Heart left ventricle (tissue), 16 donors: ENCODE results near the gene PLA2G4A. TPM values are rescaled to one million over a fixed set of nuclear protein-coding genes. Genes with fewer than 3 reads are reported as not detected.
A peak's percentile ranks its signal among the peaks of the same experiment; 100 is the strongest.

Experiments
- ATAC-seq, 4 donors: fragments of 200-7000 bp; cut with Tn5 transposase; one replicate each; pipeline ENCODE4 v1.9.1; 2020 to 2022; ENCODE audit warnings: moderate library complexity in 4 of 4, mild to moderate bottlenecking in 3 of 4, moderate number of reproducible peaks in 1 of 4
- DNase-seq, 5 donors: peaks; one replicate each; pipeline ENCODE4 v3.0.0-alpha.2; 2020
- H3K27ac ChIP-seq, 12 donors: fragments of 200-600 bp; sonication (generic) in 4 of 12; one replicate each; pipeline versions ENCODE4 v1.5.0 to v1.8.0; 2016 to 2022; ENCODE audit warnings: mild to moderate bottlenecking in 2 of 12
- H3K27me3 ChIP-seq, 9 donors: fragments of 200-600 bp; sonication (generic) in 2 of 9; one replicate each; pipeline versions ENCODE4 v1.5.1 to v1.8.0; 2016 to 2022; ENCODE audit warnings: mild to moderate bottlenecking in 3 of 9
- H3K36me3 ChIP-seq, 9 donors: fragments of 200-600 bp; sonication (generic) in 2 of 9; one replicate each; pipeline versions ENCODE4 v1.5.0 to v1.8.0; 2018 to 2022; ENCODE audit warnings: mild to moderate bottlenecking in 2 of 9
- H3K4me1 ChIP-seq, 12 donors: fragments of 200-600 bp; sonication (generic) in 4 of 12; one replicate each; pipeline versions ENCODE4 v1.5.0 to v1.8.0; 2016 to 2022; ENCODE audit warnings: mild to moderate bottlenecking in 3 of 12
- H3K4me3 ChIP-seq, 12 donors: fragments of 200-600 bp; sonication (generic) in 4 of 12; one replicate each; pipeline versions ENCODE4 v1.5.0 to v1.8.0; 2017 to 2022; ENCODE audit warnings: mild to moderate bottlenecking in 9 of 12, moderate library complexity in 4 of 12
- H3K9me3 ChIP-seq, 12 donors: fragments of 200-600 bp; sonication (generic) in 4 of 12; one replicate each; pipeline versions ENCODE4 v1.5.0 to v1.8.0; 2016 to 2022; ENCODE audit warnings: mild to moderate bottlenecking in 1 of 12
- POLR2A ChIP-seq, 2 donors: fragments of 450-650 bp; IDR thresholded peaks; one replicate each; pipeline ENCODE4 v1.6.1; 2017; ENCODE audit warnings: antibody characterized with exemption in 2 of 2, mild to moderate bottlenecking in 2 of 2, moderate library complexity in 2 of 2
- WGBS, 4 donors: extraction: QIAGEN DNeasy Blood & Tissue Kit in 2 of 4; methylation state at CpG; one replicate each; pipeline versions ENCODE4 v1.1.5 to v1.1.7; 2013 to 2018; 5-methylcytosine and 5-hydroxymethylcytosine counted together
- intact Hi-C, 10 donors: fragments of 100-400 bp; cut with DNase I; formaldehyde crosslinking; loops; one replicate each; pipeline versions ENCODE4 v1.11.1 to v1.14.2; 2022
- polyA plus RNA-seq, 2 donors: library from polyadenylated mRNA; stranded (reverse); fragments of 200-250 nt; gene quantifications; one replicate each; pipeline ENCODE4 v1.2.3, GENCODE V29; 2013
- total RNA-seq, 9 donors: library from RNA; depleted of rRNA in 2 of 9; stranded (reverse); fragments of >200 nt in 2 of 9; fragmentation: NEBNext Ultra II Directional in 3 of 9; extraction: Animal tissue kit (Norgen Biotek cat#: 25700) in 3 of 9; gene quantifications; one replicate each; pipeline versions ENCODE4 v1.1.0 to v1.2.4, GENCODE V29; 2016 to 2023
- TF ChIP-seq, protein P1 (sequence below), 12 donors: fragments of 200-600 bp; sonication (generic) in 4 of 12; IDR thresholded peaks; one replicate each; pipeline versions ENCODE4 v1.5.0 to v1.8.0; 2018 to 2022; ENCODE audit warnings: antibody characterized with exemption in 12 of 12, mild to moderate bottlenecking in 5 of 12
- donor health status: ischemic (EF 13 %, LVEDD 7.1; RV severe dilation, severe dysfunction).
- donor health status: healthy with polysubstance abuse.
- donor health status: DM: no; HTN: yes; CAD: no.
- donor health status: DM: no; HTN: no; CAD: no.
- donor health status: ischemic (EF 25% LVEDD 6.9; RV normal size, moderate dysfunction).
- donor health status: ischemic (EF 25% LVEDD 5.7; RV mildly dilated, moderate dysfunction).
- donor health status: healthy.
- donor health status: DM: yes; HTN: yes; CAD: no.
- donor health status: ischemic (EF 35%, LVEDD 5.7; RV mildly dilated, moderate dysfunction).
- donor health status: nonischemic (EF 11% LVEDD 7.7; RV severe dilation, severe dysfunction).
- donor health status: DM: yes; HTN: yes; CAD: no.
- donor health status: PGD.
- donor health status: ischemic (EF 29% LVEDD 5.4; RV normal size, mild dysfunction).
- donor health status: nonischemic (EF 23%, LVEDD 6.1; RV moderate dilation, normal function).

The PLA2G4A gene
- total and polyA plus RNA-seq, 11 donors = 0.91 to 5.8 (median 1.8) TPM

DNA sequence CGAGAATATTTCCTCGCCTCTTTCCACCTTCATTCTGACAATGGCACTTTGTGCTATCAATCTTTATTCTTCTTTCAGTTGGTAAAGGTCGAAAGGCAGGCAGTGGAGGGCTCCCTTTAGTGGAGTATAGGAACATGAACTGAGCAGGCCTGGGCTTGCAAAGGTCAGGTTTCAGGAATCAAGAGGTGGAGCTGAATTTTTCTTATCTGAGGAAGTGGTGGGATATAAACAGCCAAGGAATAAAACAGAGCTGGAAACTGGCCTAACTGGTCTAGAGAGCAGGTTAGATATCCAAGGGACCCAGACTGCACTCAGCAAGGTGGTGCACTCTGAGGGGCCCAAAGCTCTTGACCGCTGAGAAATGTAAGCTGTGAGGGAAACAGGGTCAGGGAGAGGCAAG is 99.1 kb downstream of the PLA2G4A start:
- H3K4me1 ChIP-seq = peaks cover 0 to 8% (median 0%) of the 10 kb centered on the region in 12 donors
- DNase-seq (no peak), ATAC-seq (no peak)
- no peaks in the 10 kb centered on the region for H3K36me3 ChIP-seq
- peak overlapping the region in 2 of 12 donors; percentile 4 to 30 for H3K27ac ChIP-seq
- no peak overlapping the region for H3K4me3 ChIP-seq
- intact Hi-C loops = no loop called here
- TF ChIP-seq, protein P1, sequence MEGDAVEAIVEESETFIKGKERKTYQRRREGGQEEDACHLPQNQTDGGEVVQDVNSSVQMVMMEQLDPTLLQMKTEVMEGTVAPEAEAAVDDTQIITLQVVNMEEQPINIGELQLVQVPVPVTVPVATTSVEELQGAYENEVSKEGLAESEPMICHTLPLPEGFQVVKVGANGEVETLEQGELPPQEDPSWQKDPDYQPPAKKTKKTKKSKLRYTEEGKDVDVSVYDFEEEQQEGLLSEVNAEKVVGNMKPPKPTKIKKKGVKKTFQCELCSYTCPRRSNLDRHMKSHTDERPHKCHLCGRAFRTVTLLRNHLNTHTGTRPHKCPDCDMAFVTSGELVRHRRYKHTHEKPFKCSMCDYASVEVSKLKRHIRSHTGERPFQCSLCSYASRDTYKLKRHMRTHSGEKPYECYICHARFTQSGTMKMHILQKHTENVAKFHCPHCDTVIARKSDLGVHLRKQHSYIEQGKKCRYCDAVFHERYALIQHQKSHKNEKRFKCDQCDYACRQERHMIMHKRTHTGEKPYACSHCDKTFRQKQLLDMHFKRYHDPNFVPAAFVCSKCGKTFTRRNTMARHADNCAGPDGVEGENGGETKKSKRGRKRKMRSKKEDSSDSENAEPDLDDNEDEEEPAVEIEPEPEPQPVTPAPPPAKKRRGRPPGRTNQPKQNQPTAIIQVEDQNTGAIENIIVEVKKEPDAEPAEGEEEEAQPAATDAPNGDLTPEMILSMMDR (IDR thresholded peaks at IDR 0.05) = no peak
- TF ChIP-seq POLR2A (IDR thresholded peaks at IDR 0.05) = no peak
- no peaks in the 10 kb centered on the region for H3K9me3 ChIP-seq
- WGBS, 4 donors = 67 to 83% (median 70%) methylated on average over 4 of the region's 4 CpGs
- H3K27me3 ChIP-seq = no peaks in the 10 kb centered on the region

DNA sequence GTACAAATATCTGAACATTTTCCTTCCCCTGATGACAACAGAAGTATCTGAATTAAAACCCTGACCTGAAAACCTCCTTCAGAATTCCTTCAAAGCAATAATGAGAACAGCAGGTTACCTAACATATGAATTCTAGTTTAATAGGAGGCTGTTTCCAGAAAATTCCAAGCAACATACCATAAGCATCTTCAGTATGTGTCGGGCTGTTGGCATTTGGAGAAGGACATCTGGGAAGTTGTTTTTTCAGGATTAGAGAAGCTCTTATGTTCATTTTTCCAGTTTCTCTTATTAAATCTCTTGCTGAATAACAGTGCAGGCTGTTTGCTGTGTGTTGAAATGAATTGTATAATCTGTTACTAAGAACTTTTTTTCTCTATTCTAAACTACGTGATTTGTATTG is 101.5 kb downstream of the PLA2G4A start:
- H3K4me3 ChIP-seq = no peak overlapping the region
- H3K4me1 ChIP-seq = peaks cover 0 to 6% (median 0%) of the 10 kb centered on the region in 12 donors
- H3K27me3 ChIP-seq = no peaks in the 10 kb centered on the region
- WGBS, 4 donors = 79 to 95% (median 82%) methylated on average over 2 of the region's 2 CpGs
- TF ChIP-seq, protein P1 (IDR thresholded peaks at IDR 0.05) = no peak
- TF ChIP-seq POLR2A (IDR thresholded peaks at IDR 0.05) = no peak
- peaks cover 0 to 12% (median 0%) of the 10 kb centered on the region in 9 donors for H3K36me3 ChIP-seq
- H3K27ac ChIP-seq = no peak overlapping the region
- H3K9me3 ChIP-seq = no peaks in the 10 kb centered on the region
- ATAC-seq = no peak
- intact Hi-C loops = no loop called here
- no peak for DNase-seq

DNA sequence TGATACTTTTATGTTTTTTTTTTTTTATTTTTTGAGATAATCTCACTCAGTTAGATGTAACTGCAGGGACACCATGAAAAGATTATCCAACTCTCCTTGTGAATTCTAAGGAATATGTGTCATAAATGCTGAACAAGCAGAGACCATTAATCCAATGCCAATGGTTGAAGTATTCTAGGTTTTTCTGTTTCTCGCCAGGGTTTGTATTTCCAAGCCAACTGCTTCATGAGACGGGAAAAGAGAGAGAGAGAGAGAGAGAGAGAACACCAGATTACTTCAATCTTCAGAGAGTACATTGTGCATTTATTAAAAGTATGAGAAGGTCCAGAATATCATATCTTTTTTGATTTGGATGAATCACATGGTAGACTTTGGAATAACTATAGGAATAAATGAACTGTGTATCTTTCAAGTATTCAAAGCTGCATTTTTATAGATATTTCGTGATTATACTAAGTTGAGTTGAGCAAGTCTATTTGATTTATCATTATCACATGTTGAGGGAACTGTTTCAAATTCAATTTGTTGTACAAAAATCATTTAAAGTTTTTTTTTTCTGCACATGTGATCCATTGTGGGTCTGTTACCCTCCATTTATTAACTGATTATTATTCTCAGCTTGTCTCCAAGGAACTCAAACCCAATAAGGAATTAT is 108.4 kb downstream of the PLA2G4A start:
- Histone ChIP-seq H3K27ac (no peak overlapping the region), H3K9me3 (no peaks in the 10 kb centered on the region), H3K27me3 (no peaks in the 10 kb centered on the region), H3K4me1 (no peaks in the 10 kb centered on the region), H3K4me3 (no peak overlapping the region), H3K36me3 (peaks cover 0 to 20% (median 0%) of the 10 kb centered on the region in 9 donors)
- ATAC-seq = no peak
- TF ChIP-seq, protein P1 (IDR thresholded peaks at IDR 0.05) = no peak
- TF ChIP-seq POLR2A (IDR thresholded peaks at IDR 0.05) = no peak
- no peak for DNase-seq
- intact Hi-C loops = no loop called here
- WGBS, 4 donors = 79 to 87% (median 87%) methylated on average over 3 of the region's 3 CpGs

- peaks cover 0 to 20% (median 0%) of the 10 kb centered on the region in 9 donors for H3K36me3 ChIP-seq
- H3K4me1 ChIP-seq = no peaks in the 10 kb centered on the region
- 71 to 77% (median 73%) methylated on average over 8 of the region's 8 CpGs for WGBS, 4 donors
- no peak overlapping the region for H3K4me3 ChIP-seq
- H3K27ac ChIP-seq = no peak overlapping the region
- intact Hi-C loops = no loop called here
- no peaks in the 10 kb centered on the region for H3K9me3 ChIP-seq
- no peaks in the 10 kb centered on the region for H3K27me3 ChIP-seq
- TF ChIP-seq, protein P1 (IDR thresholded peaks at IDR 0.05) = no peak
- no peak for TF ChIP-seq POLR2A (IDR thresholded peaks at IDR 0.05)
- ATAC-seq = no peak
- no peak for DNase-seq
These were observed 115.3 kb downstream of the PLA2G4A start for GRCh38 chr1:186943891-186944686.
